Mucosa of descending colon (tissue), 3 donors: ENCODE data around the gene TRIM27. TPM values are rescaled to one million over a fixed set of nuclear protein-coding genes. Genes with fewer than 3 reads are reported as not detected.

ENCODE experiments used
- ATAC-seq: fragments of 200-7000 bp; cut with Tn5 transposase; one replicate; pipeline ENCODE4 v1.9.1; 2020; ENCODE audit warnings: mild to moderate bottlenecking, moderate library complexity
- DNase-seq, 3 donors: peaks; one replicate each; pipeline ENCODE4 v3.0.0-alpha.2; 2020
- H3K36me3 ChIP-seq: fragments of 200-600 bp; one replicate; pipeline ENCODE4 v1.8.0; 2021; ENCODE audit warnings: low read depth, mild to moderate bottlenecking
- H3K4me1 ChIP-seq: fragments of 200-600 bp; one replicate; pipeline ENCODE4 v1.8.0; 2021; ENCODE audit warnings: low read depth, mild to moderate bottlenecking
- H3K4me3 ChIP-seq: fragments of 200-600 bp; one replicate; pipeline ENCODE4 v1.8.0; 2021; ENCODE audit warnings: mild to moderate bottlenecking
- H3K9me3 ChIP-seq: fragments of 200-600 bp; one replicate; pipeline ENCODE4 v1.8.0; 2021; ENCODE audit warnings: mild to moderate bottlenecking
- CTCF ChIP-seq: fragments of 200-600 bp; IDR thresholded peaks from one replicate; pipeline ENCODE4 v1.8.0; 2022; ENCODE audit warnings: antibody characterized with exemption, mild to moderate bottlenecking
- intact Hi-C, 2 donors: fragments of 100-400 bp; cut with DNase I in 1 of 2; cut with micrococcal nuclease in 1 of 2; formaldehyde crosslinking; loops; one replicate each; pipeline versions ENCODE4 v1.11.0 to v1.11.1; 2022; cut with DNase I, micrococcal nuclease
- total RNA-seq, 3 donors: library from RNA; stranded (reverse); fragmentation: NEBNext Ultra II Directional in 2 of 3; extraction: Animal tissue kit (Norgen Biotek cat#: 25700) in 2 of 3; gene quantifications; one replicate each; pipeline versions ENCODE4 v1.2.1 to v1.2.4, GENCODE V29; 2021 to 2023
- donor health status: DM: no; HTN: no; CAD: no; lungs with moderate emphysema.
- donor health status: DM: no; HTN: no; CAD: no.
- donor health status: DM: no; HTN: yes; CAD: no.

The TRIM27 gene
- total RNA-seq, 3 donors from 2014 or later, result 33.1 to 37.2 (median 35.5) TPM

- no peak overlapping the region for H3K4me3 ChIP-seq
- H3K36me3 ChIP-seq, result peaks cover 5% of the 10 kb centered on the region
- no peak for DNase-seq
- no peak for ATAC-seq
- H3K4me1 ChIP-seq, result no peaks in the 10 kb centered on the region
- H3K9me3 ChIP-seq, result no peaks in the 10 kb centered on the region
- TF ChIP-seq CTCF, result no peak
- intact Hi-C loops, result no loop called here
Observed at GRCh38 chr6:28906669-28907068, 17.1 kb downstream of the TRIM27 start.

- peaks cover 5% of the 10 kb centered on the region for H3K36me3 ChIP-seq
- intact Hi-C loops, result no loop called here
- DNase-seq (no peak), ATAC-seq (no peak)
- H3K4me1 ChIP-seq, result no peaks in the 10 kb centered on the region
- no peaks in the 10 kb centered on the region for H3K9me3 ChIP-seq
- TF ChIP-seq CTCF, result no peak
- no peak overlapping the region for H3K4me3 ChIP-seq
Observed at GRCh38 chr6:28903686-28904085, 20.1 kb downstream of the TRIM27 start.

GRCh38 chr6:28901831-28902230, 22.0 kb downstream of the TRIM27 start:
- TF ChIP-seq CTCF, result no peak
- ATAC-seq (no peak), DNase-seq (no peak)
- no peaks in the 10 kb centered on the region for H3K9me3 ChIP-seq
- intact Hi-C loops, result no loop called here
- peaks cover 9% of the 10 kb centered on the region for H3K4me1 ChIP-seq
- H3K4me3 ChIP-seq, result no peak overlapping the region
- H3K36me3 ChIP-seq, result peaks cover 5% of the 10 kb centered on the region

GRCh38 chr6:28900577-28901256, 23.1 kb downstream of the TRIM27 start:
- Histone ChIP-seq H3K4me1 (peaks cover 9% of the 10 kb centered on the region), H3K4me3 (no peak overlapping the region), H3K9me3 (no peaks in the 10 kb centered on the region), H3K36me3 (peaks cover 10% of the 10 kb centered on the region)
- DNase-seq, result no peak
- ATAC-seq, result no peak
- no peak for TF ChIP-seq CTCF
- intact Hi-C loops, result no loop called here

- intact Hi-C loops, result no loop called here
- ATAC-seq, result no peak
- no peak for DNase-seq
- Histone ChIP-seq H3K36me3 (peaks cover 9% of the 10 kb centered on the region), H3K9me3 (no peaks in the 10 kb centered on the region), H3K4me1 (peaks cover 9% of the 10 kb centered on the region), H3K4me3 (no peak overlapping the region)
- no peak for TF ChIP-seq CTCF
Observed at GRCh38 chr6:28898710-28898965, 25.1 kb downstream of the TRIM27 start.

GRCh38 chr6:28897369-28897745, 26.4 kb downstream of the TRIM27 start:
- DNase-seq (no peak), ATAC-seq (no peak)
- Histone ChIP-seq H3K4me1 (peaks cover 9% of the 10 kb centered on the region), H3K36me3 (peaks cover 6% of the 10 kb centered on the region), H3K9me3 (no peaks in the 10 kb centered on the region), H3K4me3 (no peak overlapping the region)
- no peak for TF ChIP-seq CTCF
- intact Hi-C loops, result no loop called here
